Activated T-cell treated with anti-CD3 and anti-CD28 coated beads for 4 hours (primary cell): ENCODE results near the gene EHF.
"Not testable (repeated sequence)": the region's sequence is repeated elsewhere in the genome, so short reads cannot be mapped to it uniquely, and the experiment has no call there.

Experiments used
- DNase-seq: peaks from one replicate; pipeline ENCODE4 v3.0.0-alpha.2; 2020

EHF gene

GRCh38 chr11:34620820-34621792 lies at the start of gene EHF:
TSS of gene EHF (plus strand) at chr11:34621093. CDS start at chr11:34642631, 21,538 bp downstream.
- no peak for DNase-seq

GRCh38 chr11:34573537-34573936 lies 47.4 kb upstream of the EHF start:
- no peak for DNase-seq

GRCh38 chr11:34575261-34575660 lies 45.6 kb upstream of the EHF start:
- no peak for DNase-seq

- DNase-seq = no peak
Observed at GRCh38 chr11:34575671-34576070, 45.2 kb upstream of the EHF start.

GRCh38 chr11:34576331-34576730 lies 44.6 kb upstream of the EHF start:
- DNase-seq = no peak

GRCh38 chr11:34583818-34584217 lies 37.1 kb upstream of the EHF start:
- DNase-seq = no peak

GRCh38 chr11:34585304-34585734 lies 35.6 kb upstream of the EHF start:
- no peak for DNase-seq

GRCh38 chr11:34585735-34586487 lies 35.0 kb upstream of the EHF start:
- DNase-seq = no peak

- DNase-seq = no peak
Observed at GRCh38 chr11:34586488-34587281, 34.2 kb upstream of the EHF start.

GRCh38 chr11:34587282-34587677 lies 33.6 kb upstream of the EHF start:
- no peak for DNase-seq

GRCh38 chr11:34588023-34588422 lies 32.9 kb upstream of the EHF start:
- DNase-seq = no peak

GRCh38 chr11:34588701-34589100 lies 32.2 kb upstream of the EHF start:
- DNase-seq = no peak

GRCh38 chr11:34589177-34589576 lies 31.7 kb upstream of the EHF start:
- not testable (repeated sequence) for DNase-seq

GRCh38 chr11:34593085-34593484 lies 27.8 kb upstream of the EHF start:
- DNase-seq = no peak

- no peak for DNase-seq
Observed at GRCh38 chr11:34594603-34595002, 26.3 kb upstream of the EHF start.

- DNase-seq = no peak
Observed at GRCh38 chr11:34595391-34595790, 25.5 kb upstream of the EHF start.

GRCh38 chr11:34595960-34596644 lies 24.8 kb upstream of the EHF start:
- no peak for DNase-seq

- DNase-seq = no peak
Observed at GRCh38 chr11:34599406-34599945, 21.4 kb upstream of the EHF start.

- no peak for DNase-seq
Observed at GRCh38 chr11:34600339-34601084, 20.4 kb upstream of the EHF start.

GRCh38 chr11:34601085-34601444 lies 19.8 kb upstream of the EHF start:
- DNase-seq = no peak

GRCh38 chr11:34601609-34602008 lies 19.3 kb upstream of the EHF start:
- DNase-seq = no peak
